Panc1 (cell line): ENCODE measurements around the gene RNU5D-1.

Source experiments
- POLR2AphosphoS5 ChIP-seq: IDR thresholded peaks from 2 replicates; pipeline ENCODE4 v1.6.1; 2012; ENCODE audit warnings: mild to moderate bottlenecking, low read depth, low read length, moderate library complexity
- TF ChIP-seq, protein P1 (sequence below): fragments of 450-650 bp; IDR thresholded peaks from 2 replicates; pipeline ENCODE4 v1.5.1; 2017; ENCODE audit warnings: mild to moderate bottlenecking
- TF ChIP-seq, protein P2 (sequence below), 2 experiments: IDR thresholded peaks; 2 replicates each; pipeline ENCODE4 v1.6.1; 2011 to 2012; ENCODE audit warnings: low read depth in 2 of 2, control low read depth in 1 of 2, low read length in 1 of 2, mild to moderate bottlenecking in 1 of 2, moderate library complexity in 1 of 2; ENCODE audit not compliant: insufficient read depth in 1 of 2

DNA sequence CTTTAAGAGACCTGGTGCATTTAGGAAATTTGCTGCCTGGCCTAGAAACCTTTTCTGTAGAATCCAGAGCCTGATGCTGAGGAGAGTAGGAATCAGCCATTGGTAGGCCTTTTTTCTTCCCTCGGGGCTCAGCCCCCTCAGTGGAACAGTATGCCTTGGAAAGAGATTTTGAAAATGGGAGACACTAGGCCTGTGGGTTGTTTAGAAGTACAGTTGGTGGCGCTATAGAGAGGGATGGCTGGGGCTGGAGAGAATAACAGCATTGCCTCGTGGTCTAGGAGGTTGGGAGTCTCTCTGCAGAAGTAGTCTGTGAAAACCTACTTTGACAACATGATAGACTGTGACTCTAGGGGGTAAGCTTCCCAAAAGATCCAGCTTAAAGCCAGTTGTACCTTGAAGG, 16.9 kb upstream of the RNU5D-1 start:
- TF ChIP-seq, protein P1, sequence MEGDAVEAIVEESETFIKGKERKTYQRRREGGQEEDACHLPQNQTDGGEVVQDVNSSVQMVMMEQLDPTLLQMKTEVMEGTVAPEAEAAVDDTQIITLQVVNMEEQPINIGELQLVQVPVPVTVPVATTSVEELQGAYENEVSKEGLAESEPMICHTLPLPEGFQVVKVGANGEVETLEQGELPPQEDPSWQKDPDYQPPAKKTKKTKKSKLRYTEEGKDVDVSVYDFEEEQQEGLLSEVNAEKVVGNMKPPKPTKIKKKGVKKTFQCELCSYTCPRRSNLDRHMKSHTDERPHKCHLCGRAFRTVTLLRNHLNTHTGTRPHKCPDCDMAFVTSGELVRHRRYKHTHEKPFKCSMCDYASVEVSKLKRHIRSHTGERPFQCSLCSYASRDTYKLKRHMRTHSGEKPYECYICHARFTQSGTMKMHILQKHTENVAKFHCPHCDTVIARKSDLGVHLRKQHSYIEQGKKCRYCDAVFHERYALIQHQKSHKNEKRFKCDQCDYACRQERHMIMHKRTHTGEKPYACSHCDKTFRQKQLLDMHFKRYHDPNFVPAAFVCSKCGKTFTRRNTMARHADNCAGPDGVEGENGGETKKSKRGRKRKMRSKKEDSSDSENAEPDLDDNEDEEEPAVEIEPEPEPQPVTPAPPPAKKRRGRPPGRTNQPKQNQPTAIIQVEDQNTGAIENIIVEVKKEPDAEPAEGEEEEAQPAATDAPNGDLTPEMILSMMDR, result no peak
- TF ChIP-seq POLR2AphosphoS5, result no peak
- TF ChIP-seq, protein P2, sequence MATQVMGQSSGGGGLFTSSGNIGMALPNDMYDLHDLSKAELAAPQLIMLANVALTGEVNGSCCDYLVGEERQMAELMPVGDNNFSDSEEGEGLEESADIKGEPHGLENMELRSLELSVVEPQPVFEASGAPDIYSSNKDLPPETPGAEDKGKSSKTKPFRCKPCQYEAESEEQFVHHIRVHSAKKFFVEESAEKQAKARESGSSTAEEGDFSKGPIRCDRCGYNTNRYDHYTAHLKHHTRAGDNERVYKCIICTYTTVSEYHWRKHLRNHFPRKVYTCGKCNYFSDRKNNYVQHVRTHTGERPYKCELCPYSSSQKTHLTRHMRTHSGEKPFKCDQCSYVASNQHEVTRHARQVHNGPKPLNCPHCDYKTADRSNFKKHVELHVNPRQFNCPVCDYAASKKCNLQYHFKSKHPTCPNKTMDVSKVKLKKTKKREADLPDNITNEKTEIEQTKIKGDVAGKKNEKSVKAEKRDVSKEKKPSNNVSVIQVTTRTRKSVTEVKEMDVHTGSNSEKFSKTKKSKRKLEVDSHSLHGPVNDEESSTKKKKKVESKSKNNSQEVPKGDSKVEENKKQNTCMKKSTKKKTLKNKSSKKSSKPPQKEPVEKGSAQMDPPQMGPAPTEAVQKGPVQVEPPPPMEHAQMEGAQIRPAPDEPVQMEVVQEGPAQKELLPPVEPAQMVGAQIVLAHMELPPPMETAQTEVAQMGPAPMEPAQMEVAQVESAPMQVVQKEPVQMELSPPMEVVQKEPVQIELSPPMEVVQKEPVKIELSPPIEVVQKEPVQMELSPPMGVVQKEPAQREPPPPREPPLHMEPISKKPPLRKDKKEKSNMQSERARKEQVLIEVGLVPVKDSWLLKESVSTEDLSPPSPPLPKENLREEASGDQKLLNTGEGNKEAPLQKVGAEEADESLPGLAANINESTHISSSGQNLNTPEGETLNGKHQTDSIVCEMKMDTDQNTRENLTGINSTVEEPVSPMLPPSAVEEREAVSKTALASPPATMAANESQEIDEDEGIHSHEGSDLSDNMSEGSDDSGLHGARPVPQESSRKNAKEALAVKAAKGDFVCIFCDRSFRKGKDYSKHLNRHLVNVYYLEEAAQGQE (IDR thresholded peaks at IDR 0.05; ENCODE audit: insufficient read depth in 1 of 2, low read depth in 2 of 2, low read length in 1 of 2), result no peak
